Measurements from ENCODE around the gene SLC26A9.

Gene SLC26A9, protein sequence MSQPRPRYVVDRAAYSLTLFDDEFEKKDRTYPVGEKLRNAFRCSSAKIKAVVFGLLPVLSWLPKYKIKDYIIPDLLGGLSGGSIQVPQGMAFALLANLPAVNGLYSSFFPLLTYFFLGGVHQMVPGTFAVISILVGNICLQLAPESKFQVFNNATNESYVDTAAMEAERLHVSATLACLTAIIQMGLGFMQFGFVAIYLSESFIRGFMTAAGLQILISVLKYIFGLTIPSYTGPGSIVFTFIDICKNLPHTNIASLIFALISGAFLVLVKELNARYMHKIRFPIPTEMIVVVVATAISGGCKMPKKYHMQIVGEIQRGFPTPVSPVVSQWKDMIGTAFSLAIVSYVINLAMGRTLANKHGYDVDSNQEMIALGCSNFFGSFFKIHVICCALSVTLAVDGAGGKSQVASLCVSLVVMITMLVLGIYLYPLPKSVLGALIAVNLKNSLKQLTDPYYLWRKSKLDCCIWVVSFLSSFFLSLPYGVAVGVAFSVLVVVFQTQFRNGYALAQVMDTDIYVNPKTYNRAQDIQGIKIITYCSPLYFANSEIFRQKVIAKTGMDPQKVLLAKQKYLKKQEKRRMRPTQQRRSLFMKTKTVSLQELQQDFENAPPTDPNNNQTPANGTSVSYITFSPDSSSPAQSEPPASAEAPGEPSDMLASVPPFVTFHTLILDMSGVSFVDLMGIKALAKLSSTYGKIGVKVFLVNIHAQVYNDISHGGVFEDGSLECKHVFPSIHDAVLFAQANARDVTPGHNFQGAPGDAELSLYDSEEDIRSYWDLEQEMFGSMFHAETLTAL

DNA sequence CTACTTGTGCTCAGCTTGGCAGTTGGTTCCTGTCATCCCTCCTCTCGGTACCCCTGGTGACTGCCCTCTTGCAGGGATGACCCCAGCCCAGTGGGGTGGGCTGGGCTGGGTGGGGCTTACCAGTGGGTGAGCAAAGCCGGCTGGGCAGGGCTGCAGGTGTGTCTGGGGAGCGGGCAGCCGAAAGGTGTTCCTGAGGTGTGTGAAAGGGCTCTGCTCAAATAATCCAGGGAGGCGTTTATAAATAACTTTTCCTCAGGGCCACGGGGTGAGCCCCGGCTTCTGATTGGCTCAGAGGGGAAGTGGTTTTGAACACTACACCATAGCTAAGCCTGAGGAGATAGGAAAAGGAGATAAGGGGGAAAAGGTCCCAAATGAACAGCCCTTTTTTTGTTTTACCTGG, at the start of gene SLC26A9:
TSS of gene SLC26A9 (minus strand) at position 212 of the 400 bp plus-strand sequence. CDS start 7,636 bp downstream, outside the sequence.
- no peak for DNase-seq (ENCODE audit: extremely low read depth in 1 of 2, low read depth in 1 of 2)

DNA sequence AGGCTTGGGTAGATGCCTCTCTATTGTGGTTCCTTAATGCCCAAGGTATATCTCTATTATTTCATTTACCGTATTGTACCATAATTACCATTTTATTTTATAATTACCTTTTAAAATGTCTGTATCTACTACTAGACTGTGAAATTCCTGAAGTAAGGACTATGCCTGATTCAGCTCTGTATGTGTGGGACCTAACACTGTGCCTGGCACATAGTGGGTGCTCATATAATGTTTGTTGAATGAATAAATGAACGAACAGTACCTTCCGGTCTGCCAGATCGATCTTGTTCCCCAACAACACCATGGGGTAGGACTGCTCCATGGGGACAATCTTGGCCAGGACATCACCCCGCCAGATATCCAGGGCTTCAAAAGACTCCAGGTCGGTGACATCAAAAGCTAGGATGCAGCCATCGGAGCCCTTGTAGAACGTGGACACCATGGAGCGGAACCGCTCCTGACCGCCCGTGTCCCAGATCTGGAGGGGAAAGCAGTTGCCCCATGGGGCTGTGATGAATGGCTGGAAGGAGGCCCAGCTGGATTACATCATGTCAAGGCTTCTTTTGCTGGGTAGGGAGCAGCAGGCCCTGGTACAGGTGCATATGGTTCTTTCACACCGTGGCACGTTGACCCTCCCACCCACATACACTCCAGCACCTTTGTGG, 49.1 kb upstream of the SLC26A9 start:
- DNase-seq (ENCODE audit: extremely low read depth in 1 of 2, low read depth in 1 of 2), result no peak

DNA sequence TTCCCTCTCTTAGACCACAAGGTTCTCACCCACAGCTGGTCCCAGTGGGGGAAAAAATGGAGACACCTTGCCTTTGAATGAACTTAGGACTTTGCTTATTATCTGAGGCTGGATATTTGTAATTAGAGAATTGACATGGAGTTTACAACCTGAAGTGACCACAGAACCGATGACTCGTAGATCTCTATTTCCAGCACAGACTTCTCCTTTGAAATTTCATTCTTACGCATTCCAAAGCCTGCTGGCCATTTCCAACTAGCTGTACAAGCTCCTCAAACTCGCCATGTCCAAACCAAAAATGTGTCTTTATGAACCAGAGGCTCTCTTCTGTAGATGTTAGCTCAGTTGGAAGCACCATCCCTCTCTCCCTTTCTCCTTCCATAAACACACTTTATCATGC, 48.0 kb upstream of the SLC26A9 start:
- no peak for DNase-seq (ENCODE audit: extremely low read depth in 1 of 2, low read depth in 1 of 2)

DNA sequence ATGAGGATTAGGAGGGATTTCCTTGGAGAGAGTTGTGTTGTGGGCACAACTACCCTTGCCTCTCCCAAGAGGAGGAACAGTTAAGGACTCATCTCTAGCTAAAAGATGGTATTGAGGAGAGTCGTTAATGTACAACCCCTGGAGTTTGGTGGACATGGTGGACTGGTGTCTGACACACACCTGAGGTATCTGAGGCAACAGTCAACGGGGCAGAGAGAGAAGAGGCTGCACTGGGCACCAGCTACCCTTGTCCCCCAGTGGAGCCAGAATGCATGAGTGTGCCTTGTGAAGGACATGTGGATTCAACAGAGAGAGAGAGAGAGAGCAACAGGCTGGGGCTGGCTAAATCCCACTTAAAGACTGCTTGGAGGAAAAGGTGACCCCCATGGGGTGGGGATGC, 47.0 kb upstream of the SLC26A9 start:
- no peak for DNase-seq (ENCODE audit: extremely low read depth in 1 of 2, low read depth in 1 of 2)

DNA sequence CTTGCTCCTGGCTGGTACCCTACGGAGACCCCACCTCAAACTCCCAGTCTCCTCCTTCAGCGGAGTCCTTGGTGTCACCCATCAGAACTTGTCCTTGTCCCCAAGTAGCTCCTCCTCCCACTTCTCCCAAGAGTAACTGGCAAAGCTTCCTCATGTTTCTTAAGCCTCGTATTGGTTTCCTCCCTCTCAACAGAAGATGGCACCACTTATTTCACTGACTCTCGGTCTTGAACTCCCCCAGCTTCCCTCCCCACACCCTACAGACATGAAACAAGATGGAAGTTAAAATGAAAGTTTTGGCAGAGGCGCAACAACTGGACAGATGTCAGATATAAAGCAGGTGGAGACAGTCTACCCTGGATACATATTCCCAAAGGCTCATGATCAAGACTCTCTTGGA, 46.5 kb upstream of the SLC26A9 start:
- no peak for DNase-seq (ENCODE audit: extremely low read depth in 1 of 2, low read depth in 1 of 2)

DNA sequence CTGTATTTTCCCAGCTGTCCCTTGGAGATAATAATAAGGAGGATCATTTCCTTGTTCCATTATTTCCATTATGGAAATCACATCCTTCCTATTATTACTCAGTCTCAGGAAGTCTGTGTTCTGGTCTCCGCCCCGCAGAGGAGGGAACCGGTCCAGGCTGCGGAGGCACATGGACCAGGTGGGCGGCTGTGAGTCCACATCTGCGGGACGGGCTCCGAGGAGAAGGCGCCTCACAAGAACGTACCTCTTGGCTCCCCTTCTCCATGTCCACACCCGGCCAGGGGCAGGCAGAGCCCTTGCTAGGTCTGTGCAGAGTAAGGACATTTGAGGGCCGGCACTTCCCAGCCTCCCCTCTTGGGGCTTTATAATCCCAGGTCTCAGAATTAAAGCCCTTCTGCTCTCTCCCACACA, 45.3 kb upstream of the SLC26A9 start:
- DNase-seq (ENCODE audit: extremely low read depth in 1 of 2, low read depth in 1 of 2), result no peak

DNA sequence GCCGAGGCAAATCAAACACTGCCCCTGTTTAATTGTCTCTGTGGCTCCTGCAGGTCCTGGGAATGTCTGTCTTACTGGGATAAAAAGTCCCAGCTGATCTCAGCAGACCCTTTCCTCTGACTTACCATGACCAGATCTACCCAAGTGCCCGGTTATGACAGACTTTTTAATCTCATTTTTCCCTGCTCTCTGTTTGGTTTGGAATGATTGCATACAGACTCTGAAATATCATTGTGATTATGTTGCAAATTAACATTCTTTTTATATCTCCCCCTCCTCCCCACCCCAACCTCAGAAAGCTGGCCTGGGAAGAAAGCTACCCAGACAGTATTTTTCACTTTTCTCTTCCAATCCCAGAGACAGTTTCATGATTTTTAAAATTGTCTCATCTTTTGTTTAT, 43.6 kb upstream of the SLC26A9 start:
- DNase-seq (ENCODE audit: extremely low read depth in 1 of 2, low read depth in 1 of 2), result no peak

DNA sequence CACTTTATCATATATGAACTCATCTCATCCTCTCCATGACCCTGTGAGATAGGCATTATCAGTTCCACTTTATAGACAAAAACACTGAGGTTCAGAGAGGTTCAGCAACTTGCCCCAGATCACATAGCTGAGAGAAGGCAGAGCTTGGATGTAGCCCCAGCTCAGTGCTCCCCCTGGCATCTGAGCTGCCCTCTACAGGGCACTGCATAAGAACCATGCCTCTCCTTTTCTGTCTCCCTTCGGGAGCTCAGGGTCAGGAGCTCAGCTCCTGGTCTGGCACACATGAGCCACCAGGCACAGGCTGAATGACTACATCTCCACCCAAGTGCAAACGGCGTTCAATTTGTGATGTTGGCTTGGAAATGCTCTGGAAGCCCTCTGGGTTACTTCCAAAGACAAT, 43.0 kb upstream of the SLC26A9 start:
- no peak for DNase-seq (ENCODE audit: extremely low read depth in 1 of 2, low read depth in 1 of 2)

DNA sequence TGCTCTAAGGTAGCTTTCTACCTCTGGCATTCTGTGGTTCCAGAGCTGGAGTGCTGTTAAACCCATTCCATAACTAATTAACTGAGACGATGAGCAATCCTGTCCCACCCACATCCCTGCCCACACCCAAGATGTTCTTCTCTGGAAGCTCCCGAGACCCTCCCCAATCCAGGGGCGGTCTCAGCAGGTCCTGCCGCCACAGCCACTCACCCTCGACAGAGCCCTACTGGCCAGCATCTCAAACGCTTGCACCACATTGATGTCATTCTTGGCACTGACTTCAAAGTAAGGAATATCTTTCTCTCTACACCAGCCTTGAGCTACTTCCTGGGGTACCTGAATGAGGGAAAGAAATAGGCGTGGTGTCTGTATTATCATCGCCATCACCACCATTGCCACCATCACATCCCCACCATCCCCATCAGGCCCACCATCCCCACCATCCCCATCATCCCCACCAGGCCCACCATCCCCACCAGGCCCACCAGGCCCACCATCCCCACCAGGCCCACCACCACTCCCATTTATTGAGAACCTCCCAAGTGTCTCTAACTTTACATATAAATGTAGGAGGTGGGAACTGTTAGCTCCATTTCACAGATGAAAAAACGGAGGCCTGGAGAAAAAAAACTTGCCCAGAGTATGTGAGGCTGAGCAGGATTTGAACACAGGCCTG, 42.2 kb upstream of the SLC26A9 start:
- DNase-seq (ENCODE audit: extremely low read depth in 1 of 2, low read depth in 1 of 2), result no peak

DNA sequence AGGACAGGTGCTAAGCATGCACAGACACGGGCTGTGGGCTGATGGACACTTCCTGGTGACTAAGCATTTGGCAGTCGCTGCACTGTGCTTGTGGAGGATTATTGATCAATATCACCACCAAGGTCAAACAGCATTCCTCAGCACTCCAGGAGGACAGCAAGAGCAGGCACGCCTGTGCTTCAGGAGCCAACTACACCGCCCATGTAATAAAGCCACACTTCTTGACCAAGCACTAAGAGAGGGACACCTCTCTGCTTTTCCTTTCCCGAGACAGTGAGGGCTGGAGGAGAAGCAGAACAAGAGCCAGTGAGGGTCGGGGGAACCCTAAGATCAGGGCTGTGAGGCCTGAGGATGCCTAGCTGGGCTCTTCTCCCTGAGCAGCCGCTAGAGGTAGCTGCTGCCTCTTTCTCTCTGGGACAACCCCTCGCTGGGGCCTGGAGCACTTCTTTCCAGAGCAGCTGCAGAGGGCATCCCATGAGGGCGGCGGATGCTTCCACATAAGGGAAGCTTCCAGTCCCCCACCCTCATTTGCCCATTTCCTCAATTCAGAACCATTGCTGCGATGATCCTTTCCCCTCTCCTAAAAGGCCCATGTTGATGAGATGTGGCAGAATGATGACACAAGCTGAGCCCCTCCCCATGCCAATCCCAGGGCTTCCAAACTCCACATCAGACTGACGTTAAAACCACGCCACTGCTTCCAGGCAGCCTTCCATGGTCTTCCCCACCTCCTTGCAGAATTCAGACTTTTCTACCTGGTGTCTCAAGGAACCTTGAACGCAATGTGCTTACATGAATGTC, 40.9 kb upstream of the SLC26A9 start:
- no peak for DNase-seq (ENCODE audit: extremely low read depth in 1 of 2, low read depth in 1 of 2)

DNA sequence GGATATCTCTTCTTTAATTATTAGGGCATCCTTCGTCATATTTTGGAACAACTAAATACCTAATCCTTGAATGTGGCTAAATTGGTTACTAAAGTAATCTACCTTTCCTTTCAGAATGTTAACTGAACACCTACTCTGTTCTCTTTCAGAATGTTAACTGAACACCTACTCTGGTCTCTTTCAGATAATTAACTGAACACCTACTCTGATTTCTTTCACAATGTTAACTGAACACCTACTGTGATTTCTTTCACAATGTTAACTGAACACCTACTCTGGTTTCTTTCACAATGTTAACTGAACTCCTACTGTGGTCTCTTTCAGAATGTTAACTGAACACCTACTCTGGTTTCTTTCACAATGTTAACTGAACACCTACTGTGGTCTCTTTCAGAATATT, 38.0 kb upstream of the SLC26A9 start:
- DNase-seq (ENCODE audit: extremely low read depth in 1 of 2, low read depth in 1 of 2), result no peak

DNA sequence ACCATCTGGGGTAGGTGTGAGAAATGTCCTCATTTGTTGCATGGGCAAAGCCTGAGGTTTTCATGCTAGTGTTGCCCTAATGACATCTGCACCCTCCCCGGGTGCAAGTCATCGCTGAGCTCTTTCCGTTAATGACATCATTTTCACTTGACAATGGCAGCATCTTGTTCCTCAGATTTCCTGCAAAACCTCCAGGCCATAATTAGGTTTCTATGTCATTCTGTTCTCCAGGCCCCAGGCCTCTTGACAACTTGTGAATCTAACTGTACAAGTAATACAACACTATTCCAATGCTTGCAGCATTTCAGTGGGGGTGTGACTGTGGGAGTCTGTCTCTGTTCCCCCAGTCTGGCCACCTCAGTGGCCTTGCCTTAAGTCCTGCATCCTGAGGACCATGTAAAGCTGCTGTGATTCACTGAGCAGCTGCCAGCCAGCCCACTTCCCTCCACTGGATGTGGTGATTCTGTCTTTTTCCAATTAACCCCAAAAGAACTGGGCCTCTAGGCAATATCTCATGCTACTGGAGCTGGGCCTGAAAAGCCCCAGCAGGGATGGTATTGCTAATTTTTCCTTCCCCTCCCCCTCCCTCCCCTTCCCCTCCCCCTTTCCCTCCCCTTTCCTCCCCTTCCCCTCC, 37.1 kb upstream of the SLC26A9 start:
- DNase-seq (ENCODE audit: extremely low read depth in 1 of 2, low read depth in 1 of 2), result no peak

DNA sequence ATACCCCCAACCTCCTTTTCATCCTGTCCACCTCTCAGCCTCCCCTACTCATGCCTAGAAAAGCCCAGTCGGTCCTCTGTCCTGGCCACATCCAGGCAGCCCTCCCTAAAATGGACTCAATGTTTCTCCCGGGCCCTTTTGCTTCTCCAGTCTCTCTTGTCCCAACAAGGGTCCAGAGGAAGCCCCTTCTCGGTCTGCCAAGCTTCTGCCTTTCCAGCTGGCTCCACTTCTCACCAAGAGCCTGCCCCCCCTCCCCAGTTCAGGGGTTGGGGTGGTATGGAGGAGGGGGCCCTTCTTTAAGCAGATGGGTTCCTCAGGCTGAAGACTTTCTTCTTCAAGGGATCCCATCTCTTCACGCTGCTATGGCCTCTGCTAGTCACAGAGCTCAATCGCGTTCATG, 36.0 kb upstream of the SLC26A9 start:
- DNase-seq (ENCODE audit: extremely low read depth in 1 of 2, low read depth in 1 of 2), result no peak

DNA sequence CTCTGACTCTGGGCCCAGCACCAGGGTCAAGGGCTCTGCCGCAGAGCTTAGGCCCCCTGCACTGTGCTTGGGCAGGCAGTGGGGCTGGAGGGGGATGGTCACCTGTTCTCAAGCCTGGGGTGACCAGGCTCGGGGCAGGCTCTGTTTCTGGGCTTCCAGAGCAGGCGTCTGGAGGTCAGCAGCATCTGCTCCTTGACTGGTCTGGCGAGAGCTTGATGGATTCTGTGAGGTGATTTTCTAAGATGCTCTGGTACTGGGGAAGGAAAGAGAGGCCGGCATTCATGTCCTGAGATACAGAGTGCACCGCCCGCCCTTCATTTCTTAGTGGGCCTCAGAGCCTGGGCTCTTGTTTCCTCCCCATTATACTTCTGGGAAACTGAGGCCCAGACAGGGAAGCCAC, 35.4 kb upstream of the SLC26A9 start:
- DNase-seq (ENCODE audit: extremely low read depth in 1 of 2, low read depth in 1 of 2), result no peak

DNA sequence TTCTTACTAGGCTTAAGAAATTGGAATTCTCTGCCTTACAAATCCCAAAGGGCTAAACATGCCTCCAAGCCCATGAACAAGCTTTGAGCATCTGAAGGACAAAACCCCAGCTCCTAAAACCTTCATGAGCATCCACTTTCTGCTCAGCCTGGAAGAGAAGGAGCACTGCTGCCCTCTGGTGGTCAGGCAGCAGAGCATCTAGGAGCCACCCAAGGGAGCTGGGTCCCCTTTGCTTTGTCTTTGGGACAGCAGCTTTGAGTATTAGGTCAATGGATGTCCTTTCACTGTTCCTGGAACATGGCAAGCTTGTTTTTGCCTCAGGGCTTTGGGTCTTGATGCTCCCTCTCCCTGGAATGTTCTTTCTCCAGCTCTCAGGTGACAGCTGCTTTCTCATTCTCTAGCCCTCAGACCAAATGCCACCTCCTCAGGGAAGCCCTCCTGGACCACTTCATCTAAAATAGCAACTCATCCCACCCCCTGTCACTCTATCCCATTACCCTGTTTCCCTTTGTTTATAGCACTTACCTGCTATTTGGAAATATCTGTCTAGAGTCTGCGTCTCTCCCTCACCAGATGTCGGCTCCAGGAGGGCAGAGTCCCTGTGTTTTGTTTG, 34.3 kb upstream of the SLC26A9 start:
- DNase-seq (ENCODE audit: extremely low read depth in 1 of 2, low read depth in 1 of 2), result peak in 1 of 2 donors; percentile 54

DNA sequence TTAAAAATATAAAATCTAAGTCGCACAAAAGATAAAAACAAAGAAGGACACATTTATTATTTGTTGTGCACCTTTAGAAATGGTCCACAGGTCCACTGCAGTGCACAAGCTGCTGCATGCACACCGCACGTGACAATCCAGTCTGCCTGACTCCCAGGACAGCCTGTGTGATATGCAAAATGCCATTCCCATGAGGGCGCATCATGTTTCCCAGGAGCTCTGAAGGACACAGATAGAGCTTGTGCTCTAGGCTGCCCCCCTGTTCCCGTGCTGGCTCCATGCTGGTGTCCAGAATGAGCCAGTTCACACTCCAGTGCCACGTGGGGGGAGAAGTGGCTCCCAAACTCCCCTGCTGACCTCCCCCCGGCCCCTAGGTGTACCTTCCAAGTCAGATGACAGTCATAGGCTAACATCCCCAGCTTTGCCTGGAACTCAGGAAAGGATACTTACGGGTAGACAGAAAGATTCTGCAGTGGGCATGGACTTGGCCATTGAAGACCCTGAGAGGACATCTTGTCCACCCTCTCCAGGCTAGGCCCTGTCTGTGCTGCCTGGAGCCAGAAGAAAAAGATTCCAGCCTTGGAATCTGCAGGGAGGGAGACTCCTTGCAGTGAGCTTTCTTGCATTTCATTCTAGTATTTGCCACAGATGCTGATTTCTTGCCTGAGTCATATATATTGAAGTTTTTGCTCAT, 33.6 kb upstream of the SLC26A9 start:
- no peak for DNase-seq (ENCODE audit: extremely low read depth in 1 of 2, low read depth in 1 of 2)

DNA sequence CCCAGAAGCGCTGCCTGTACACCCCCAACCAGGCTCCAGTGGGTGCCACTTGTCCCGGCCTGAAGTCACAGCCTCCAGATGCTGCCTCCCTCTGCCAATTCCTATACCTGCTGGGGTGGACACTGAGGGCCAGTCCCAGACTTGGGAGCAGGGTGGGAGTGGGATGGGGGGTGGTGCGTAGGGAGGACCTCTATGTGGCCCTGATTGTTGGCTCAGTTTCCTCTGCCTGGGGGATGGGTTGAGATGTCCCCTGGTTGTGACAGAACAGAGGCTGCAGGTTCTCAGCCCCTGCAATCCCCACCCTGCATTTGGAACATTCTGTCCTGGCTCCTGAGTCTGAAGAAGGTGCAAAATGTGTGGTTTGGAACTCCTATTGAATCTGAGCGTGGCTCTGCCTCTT, 32.8 kb upstream of the SLC26A9 start:
- DNase-seq (ENCODE audit: extremely low read depth in 1 of 2, low read depth in 1 of 2), result no peak

DNA sequence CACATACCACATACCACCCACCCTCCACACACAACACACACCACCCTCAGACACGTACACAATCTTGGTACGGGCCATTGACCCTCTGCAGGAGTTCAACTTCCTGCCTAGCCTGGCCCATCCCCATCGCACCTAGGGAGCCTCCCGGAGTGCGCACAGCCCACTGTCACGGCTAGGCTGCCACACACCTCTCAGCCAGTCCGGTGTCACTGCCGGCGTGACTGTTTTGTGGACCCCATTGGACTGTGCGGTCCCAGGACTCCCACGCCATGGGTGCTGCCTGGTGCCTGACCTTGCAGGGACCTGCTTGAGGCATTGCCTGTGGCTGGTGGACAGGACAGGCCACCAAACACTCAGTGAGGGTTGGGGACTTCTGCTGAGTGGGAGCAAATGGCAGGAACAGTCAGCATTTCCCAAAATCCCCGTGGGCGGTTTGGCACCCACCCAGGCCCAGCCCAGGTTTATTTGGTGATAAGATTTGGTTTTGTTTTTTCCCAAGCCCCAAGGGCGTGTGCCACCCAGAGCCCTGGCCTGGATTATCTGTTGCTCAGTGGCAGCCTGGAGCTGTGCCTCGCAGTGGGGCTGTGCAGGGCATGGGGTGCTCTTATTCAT, 32.2 kb upstream of the SLC26A9 start:
- no peak for DNase-seq (ENCODE audit: extremely low read depth in 1 of 2, low read depth in 1 of 2)
